GM12878 (cell line): ENCODE results near the gene APBB1IP. TPM values are rescaled to one million over a fixed set of nuclear protein-coding genes. Genes with fewer than 3 reads are reported as not detected.
A peak's percentile ranks its signal among the peaks of the same experiment; 100 is the strongest.

Experiments used
- ATAC-seq: fragments of 200-7000 bp; cut with Tn5 transposase; 3 replicates; pipeline ENCODE4 v1.9.1; 2020; ENCODE audit warnings: mild to moderate bottlenecking, moderate library complexity
- BruUV-seq: library from RNA; stranded (reverse); fragments of 400-500 nt; replicated peaks from 2 replicates; lab custom pipeline; 2021; lab: Mats Ljungman, UMichigan
- CTCF ChIA-PET: fragments of 300-600 bp; sonication (Branson Sonifier 250); formaldehyde crosslinking; extraction: SDS; loops from one replicate; lab custom pipeline; 2021; ENCODE audit warnings: inconsistent platforms; lab: Yijun Ruan, JAX
- POLR2A ChIA-PET: fragments of 350-600 bp; formaldehyde crosslinking; extraction: SDS; loops from one replicate; lab custom pipeline; 2021; ENCODE audit warnings: inconsistent platforms; lab: Charles Lee
- RAD21 ChIA-PET: fragments of 300-600 bp; sonication (Branson Sonifier 250); formaldehyde crosslinking; loops from one replicate; lab custom pipeline; 2023; ENCODE audit warnings: antibody characterized with exemption; ENCODE audit not compliant: unreplicated experiment; lab: Charles Lee
- SMC1A ChIA-PET: fragments of 300-600 bp; sonication (Branson Sonifier 250); formaldehyde crosslinking; loops from one replicate; lab custom pipeline; 2023; ENCODE audit not compliant: unreplicated experiment, uncharacterized antibody; lab: Charles Lee
- DNase-seq: peaks from one replicate; pipeline ENCODE4 v3.0.0-alpha.2; 2011; ENCODE audit warnings: low read depth, low spot score
- FAIRE-seq: peaks from 3 replicates; lab custom pipeline; 2011; peaks lifted over from hg19 to GRCh38; lab: Jason Lieb, UNC
- H2AFZ ChIP-seq: 2 replicates; pipeline ENCODE4 v1.6.0; 2011; ENCODE audit warnings: low read depth, low read length, control low read depth; ENCODE audit not compliant: control insufficient read depth
- H3K27ac ChIP-seq: 2 replicates; pipeline ENCODE4 v1.5.1; 2011; ENCODE audit warnings: control low read depth; ENCODE audit not compliant: control insufficient read depth, insufficient read depth
- H3K27me3 ChIP-seq, 2 experiments: replicated peaks in 1 of 2; 2 replicates each; pipeline versions ENCODE4 v1.6.0 to v1.6.1; 2011; ENCODE audit warnings: low read length in 1 of 2; ENCODE audit not compliant: control insufficient read depth in 2 of 2, insufficient read depth in 2 of 2
- H3K36me3 ChIP-seq, 2 experiments: 2 replicates each; pipeline ENCODE4 v1.5.1; 2011; ENCODE audit warnings: low read length in 1 of 2; ENCODE audit not compliant: control insufficient read depth in 2 of 2, insufficient read depth in 2 of 2
- H3K4me1 ChIP-seq: 2 replicates; pipeline ENCODE4 v1.6.1; 2011; ENCODE audit warnings: mild to moderate bottlenecking, low read length, moderate library complexity, mixed read lengths; ENCODE audit not compliant: control insufficient read depth, insufficient read depth
- H3K4me2 ChIP-seq: 2 replicates; pipeline ENCODE4 v1.6.0; 2011; ENCODE audit warnings: control low read depth; ENCODE audit not compliant: control insufficient read depth, insufficient read depth
- H3K4me3 ChIP-seq: fragments of 200-600 bp; sonication (generic); 2 replicates; pipeline ENCODE4 v1.5.1; 2016
- H3K79me2 ChIP-seq: 2 replicates; pipeline ENCODE4 v1.6.0; 2011; ENCODE audit warnings: low read length; ENCODE audit not compliant: control insufficient read depth, insufficient read depth
- H3K9ac ChIP-seq: 2 replicates; pipeline ENCODE4 v1.8.0; 2011; ENCODE audit warnings: low read length, control low read depth, mixed read lengths; ENCODE audit not compliant: control insufficient read depth, insufficient read depth
- H3K9me3 ChIP-seq: replicated peaks from 3 replicates; pipeline ENCODE4 v1.5.1; 2011; ENCODE audit warnings: mild to moderate bottlenecking, low read length; ENCODE audit not compliant: control insufficient read depth, insufficient read depth
- H4K20me1 ChIP-seq: 2 replicates; pipeline ENCODE4 v1.6.0; 2011; ENCODE audit not compliant: control insufficient read depth, insufficient read depth
- BCLAF1 ChIP-seq: fragments of 450-650 bp; IDR thresholded peaks from 2 replicates; pipeline ENCODE4 v1.6.1; 2017; ENCODE audit warnings: antibody characterized with exemption, mild to moderate bottlenecking, moderate library complexity
- EED ChIP-seq: sonication (generic); IDR thresholded peaks from 2 replicates; pipeline ENCODE4 v1.6.1; 2016; ENCODE audit warnings: antibody characterized with exemption, low read depth
- GABPA ChIP-seq: IDR thresholded peaks from 2 replicates; pipeline ENCODE4 v1.6.1; 2014; ENCODE audit warnings: antibody characterized with exemption, low read depth, mild to moderate bottlenecking, inconsistent platforms
- MTA2 ChIP-seq: fragments of 450-650 bp; IDR thresholded peaks from 2 replicates; pipeline ENCODE4 v1.6.1; 2016; ENCODE audit warnings: low read depth, mild to moderate bottlenecking, moderate library complexity
- MYB ChIP-seq: fragments of 150-350 bp; IDR thresholded peaks from 2 replicates; pipeline ENCODE4 v1.6.1; 2014; ENCODE audit warnings: mild to moderate bottlenecking, low read depth, low read length, borderline replicate concordance
- NKRF ChIP-seq: fragments of 450-650 bp; conservative IDR thresholded peaks from 2 replicates; pipeline ENCODE4 v1.6.1; 2017; ENCODE audit warnings: mild to moderate bottlenecking, moderate library complexity
- POU2F2 ChIP-seq: IDR thresholded peaks from 3 replicates; pipeline ENCODE4 v1.6.1; 2011; ENCODE audit warnings: low read depth, mild to moderate bottlenecking, low read length, borderline replicate concordance
- RELB ChIP-seq: fragments of 450-650 bp; IDR thresholded peaks from 2 replicates; pipeline ENCODE4 v1.6.1; 2017; ENCODE audit warnings: low read depth, mild to moderate bottlenecking, moderate library complexity
- ZBTB40 ChIP-seq: fragments of 450-650 bp; IDR thresholded peaks from 2 replicates; pipeline ENCODE4 v1.6.1; 2016; ENCODE audit warnings: mild to moderate bottlenecking, moderate library complexity, borderline replicate concordance
- ZNF24 ChIP-seq: fragments of 450-650 bp; IDR thresholded peaks from 2 replicates; pipeline ENCODE4 v1.6.1; 2017; ENCODE audit warnings: antibody characterized with exemption, mild to moderate bottlenecking
- ZSCAN29 ChIP-seq: fragments of 450-650 bp; IDR thresholded peaks from 2 replicates; pipeline ENCODE4 v1.6.1; 2017; ENCODE audit warnings: mild to moderate bottlenecking, moderate library complexity
- WGBS: methylation state at CpG from one replicate; pipeline ENCODE4 v1.1.6; 2016; ENCODE audit warnings: low lambda C conversion rate; ENCODE audit not compliant: insufficient replicate concordance, insufficient coverage; ENCODE audit errors: missing lambda C conversion rate; 5-methylcytosine and 5-hydroxymethylcytosine counted together
- in situ Hi-C: fragments of 300-500 bp; cut with MboI; formaldehyde crosslinking; loops from 9 replicates; pipeline ENCODE4 v1.14.3; 2018; ENCODE audit warnings: mixed read lengths
- intact Hi-C: fragments of 100-400 bp; cut with micrococcal nuclease; formaldehyde crosslinking; loops from one replicate; pipeline ENCODE4 v1.14.2; 2022; ENCODE audit not compliant: unreplicated experiment
- polyA plus RNA-seq, 11 experiments: library from polyadenylated mRNA; depleted of rRNA in 4 of 11; unstranded in 6 of 11; stranded (reverse) in 5 of 11; fragments of >200 nt; fragmentation: Nextera tagmentation in 4 of 11; fragmentation: Illumina TruSeq in 1 of 11; extraction: Ambion mirVana in 4 of 11; extraction: Trizol in 1 of 11; gene quantifications; 1 replicate in 1 of 11; 2 replicates in 10 of 11; pipeline versions ENCODE4 v1.2.1 to v1.2.3, GENCODE V29; 2011 to 2016; ENCODE audit warnings: inconsistent platforms in 2 of 11, missing spikeins in 2 of 11, low read depth in 1 of 11
- total RNA-seq, 4 experiments: library from RNA; depleted of rRNA in 3 of 4; stranded (reverse); fragments of >200 nt in 3 of 4; fragmentation: Illumina TruSeq in 1 of 4; extraction: Trizol in 1 of 4; gene quantifications; 2 replicates each; pipeline versions ENCODE4 v1.2.1 to v1.2.3, GENCODE V29; 2013 to 2021

Gene APBB1IP
- total and polyA plus RNA-seq, 10 of the 15 experiments (the other 5 are each of a cell fraction or from before 2014, with no cell fraction given): 7.3 to 67.4 (median 19.9) TPM

GRCh38 chr10:26467639-26468038 lies 29.5 kb downstream of the APBB1IP start (continued):
- no peak for TF ChIP-seq RELB
- TF ChIP-seq ZSCAN29: no peak
- TF ChIP-seq, all 136 proteins: peak for 3

GRCh38 chr10:26468291-26468690 lies 30.1 kb downstream of the APBB1IP start:
- ATAC-seq (peak; percentile 11), FAIRE-seq (no peak), DNase-seq (no peak)
- no peaks in the 10 kb centered on the region for H4K20me1 ChIP-seq
- no TSS peak for BruUV-seq
- intact Hi-C loops (no loop called here), in situ Hi-C loops (no loop called here)
- H3K9me3 ChIP-seq: no peaks in the 10 kb centered on the region; the same call in none of the 3 replicates
- peaks cover 4 to 22% of the 10 kb centered on the region in 2 experiments; a peak in 3 of 4 replicates for H3K36me3 ChIP-seq
- ChIA-PET CTCF (interaction anchor here (0.9 to 1.5 kb wide), 4 partner anchors 34 to 100 kb away, joined by 3 read pairs; no protein-coding TSS in a partner anchor), RAD21 (interaction anchor here (0.7 to 3.8 kb wide), 7 partner anchors 10 to 60 kb away, joined by 3 to 19 read pairs (median 5); no protein-coding TSS in a partner anchor), POLR2A (interaction anchor here (0.7 to 3.9 kb wide), 5 partner anchors 11 to 38 kb away, joined by 3 to 24 read pairs (median 4); no protein-coding TSS in a partner anchor), SMC1A (interaction anchor here (0.7 to 3.7 kb wide), 17 partner anchors 11 to 133 kb away, joined by 3 to 30 read pairs (median 4); no protein-coding TSS in a partner anchor)
- H3K4me2 ChIP-seq: peak overlapping the region; percentile 78
- H3K4me1 ChIP-seq: peaks cover 75% of the 10 kb centered on the region
- H2AFZ ChIP-seq: no peak overlapping the region
- H3K79me2 ChIP-seq: peaks cover 83% of the 10 kb centered on the region
- 0% methylated on average over 3 of the region's 3 CpGs for WGBS
- no peak overlapping the region for H3K9ac ChIP-seq
- H3K27me3 ChIP-seq: no peaks in the 10 kb centered on the region
- peak overlapping the region; percentile 67 for H3K27ac ChIP-seq
- H3K4me3 ChIP-seq: peak overlapping the region; percentile 61; the same call in 1 of the 2 replicates
- TF ChIP-seq ZBTB40: peak; percentile 79
- TF ChIP-seq BCLAF1: no peak
- no peak for TF ChIP-seq POU2F2
- peak; percentile 95 for TF ChIP-seq ZNF24
- no peak for TF ChIP-seq NKRF
- TF ChIP-seq MTA2: peak; percentile 79
- no peak for TF ChIP-seq MYB
- TF ChIP-seq EED: no peak
- TF ChIP-seq GABPA: no peak
